Measurements from ENCODE around the gene KHDRBS1. TPM values are rescaled to one million over a fixed set of nuclear protein-coding genes. Genes with fewer than 3 reads are reported as not detected.

Gene KHDRBS1
- total RNA-seq, 1 experiment from 2014 or later: 267 TPM

DNA sequence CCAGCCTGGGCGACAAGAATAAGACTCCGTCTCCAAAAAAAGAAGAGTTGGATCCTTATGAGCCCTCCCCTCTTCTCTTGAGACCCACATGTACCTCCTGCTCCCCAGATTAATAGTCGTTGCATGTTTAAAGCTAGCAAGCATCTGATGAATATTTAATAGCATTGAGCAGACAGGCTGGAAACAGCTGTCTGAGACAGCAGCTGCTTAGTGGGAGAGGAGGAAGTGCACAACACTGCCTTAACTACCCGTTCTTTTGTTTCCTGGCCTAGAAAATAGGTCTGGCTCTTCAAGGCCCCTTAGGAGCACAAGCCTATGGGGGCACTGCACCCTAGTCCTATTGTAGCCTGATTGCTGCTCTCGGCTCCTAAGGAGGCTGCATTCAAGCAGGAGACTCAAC is 41.7 kb downstream of the KHDRBS1 start:
- no peak for DNase-seq
- Histone ChIP-seq H3K18ac (ENCODE audit: insufficient read length, low read depth, low read length) (no peak overlapping the region), H2BK5ac (ENCODE audit: insufficient read length, low read length) (no peak overlapping the region), H3K27me3 (ENCODE audit: insufficient read depth, low read length) (no peaks in the 10 kb centered on the region), H3K56ac (ENCODE audit: insufficient read length, low read depth, low read length) (no peak overlapping the region), H2BK12ac (ENCODE audit: insufficient read length, low read depth, low read length) (no peak overlapping the region), H3K4ac (ENCODE audit: low read depth, low read length) (no peak overlapping the region), H3K23ac (ENCODE audit: insufficient read length, low read depth, low read length) (no peak overlapping the region), H3K4me2 (ENCODE audit: insufficient read depth, insufficient read length, low read length) (no peak overlapping the region), H3T11ph (ENCODE audit: low read length) (no peak overlapping the region), H4K8ac (replicated peaks; ENCODE audit: insufficient read length, low read depth, low read length) (no peak overlapping the region), H3K27ac (ENCODE audit: insufficient read length, low read depth, low read length) (no peak overlapping the region), H3K14ac (ENCODE audit: insufficient read depth, low read length) (no peak overlapping the region), H2BK20ac (ENCODE audit: low read depth, low read length, poor library complexity, severe bottlenecking) (no peak overlapping the region), H3K79me1 (ENCODE audit: insufficient read depth, low read depth, low read length, poor library complexity, severe bottlenecking) (no peaks in the 10 kb centered on the region), H3K23me2 (ENCODE audit: insufficient read length, low read depth, low read length, poor library complexity, severe bottlenecking) (no peaks in the 10 kb centered on the region), H2BK15ac (ENCODE audit: low read depth, low read length) (no peak overlapping the region), H4K91ac (ENCODE audit: insufficient read length, low read depth, low read length) (no peak overlapping the region), H2BK120ac (ENCODE audit: low read depth, low read length, poor library complexity, severe bottlenecking) (no peak overlapping the region), H3K9ac (ENCODE audit: extremely low read depth, insufficient read length, low read length) (no peak overlapping the region), H3K79me2 (ENCODE audit: insufficient read depth, low read length) (0 out of 2 replicates have a peak, but pooled peaks cover 2% of the 10 kb centered on the region), H3K4me1 (ENCODE audit: insufficient read depth, low read length) (no peaks in the 10 kb centered on the region), H4K20me1 (ENCODE audit: control insufficient read depth, insufficient read depth, insufficient read length) (no peaks in the 10 kb centered on the region), H2AFZ (ENCODE audit: low read length) (no peak overlapping the region), H4K5ac (ENCODE audit: insufficient read length, low read depth, low read length) (no peak overlapping the region), H3K9me3 (ENCODE audit: control insufficient read depth, low read depth, low read length) (no peaks in the 10 kb centered on the region), H2AK5ac (ENCODE audit: insufficient read length, low read length) (no peak overlapping the region)
- H3K27me3 Mint-ChIP-seq (ENCODE audit: low read depth): peaks cover 4% of the 10 kb centered on the region; the same call in 1 of the 2 replicates
- peaks cover 49 to 88% (median 78%) of the 10 kb centered on the region in 3 experiments for H3K36me3 Mint-ChIP-seq (ENCODE audit: insufficient read depth in 1 of 3, low read depth in 3 of 3)
- no CpG with 5 or more reads among the region's 5 CpGs for WGBS (ENCODE audit: extremely low coverage, insufficient read length, low lambda C conversion rate)
- TF ChIP-seq, protein P1, sequence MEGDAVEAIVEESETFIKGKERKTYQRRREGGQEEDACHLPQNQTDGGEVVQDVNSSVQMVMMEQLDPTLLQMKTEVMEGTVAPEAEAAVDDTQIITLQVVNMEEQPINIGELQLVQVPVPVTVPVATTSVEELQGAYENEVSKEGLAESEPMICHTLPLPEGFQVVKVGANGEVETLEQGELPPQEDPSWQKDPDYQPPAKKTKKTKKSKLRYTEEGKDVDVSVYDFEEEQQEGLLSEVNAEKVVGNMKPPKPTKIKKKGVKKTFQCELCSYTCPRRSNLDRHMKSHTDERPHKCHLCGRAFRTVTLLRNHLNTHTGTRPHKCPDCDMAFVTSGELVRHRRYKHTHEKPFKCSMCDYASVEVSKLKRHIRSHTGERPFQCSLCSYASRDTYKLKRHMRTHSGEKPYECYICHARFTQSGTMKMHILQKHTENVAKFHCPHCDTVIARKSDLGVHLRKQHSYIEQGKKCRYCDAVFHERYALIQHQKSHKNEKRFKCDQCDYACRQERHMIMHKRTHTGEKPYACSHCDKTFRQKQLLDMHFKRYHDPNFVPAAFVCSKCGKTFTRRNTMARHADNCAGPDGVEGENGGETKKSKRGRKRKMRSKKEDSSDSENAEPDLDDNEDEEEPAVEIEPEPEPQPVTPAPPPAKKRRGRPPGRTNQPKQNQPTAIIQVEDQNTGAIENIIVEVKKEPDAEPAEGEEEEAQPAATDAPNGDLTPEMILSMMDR (conservative IDR thresholded peaks at IDR 0.05): no peak
- H3K4me3 Mint-ChIP-seq: no peak overlapping the region
- no peak overlapping the region for H3K27ac Mint-ChIP-seq
- H3K4me1 Mint-ChIP-seq: peaks cover 14 to 21% of the 10 kb centered on the region in 2 experiments
- no peaks in the 10 kb centered on the region for H3K9me3 Mint-ChIP-seq

Measured in H9 (cell line).